Stomach (tissue), 9 donors: Measurements from ENCODE around the gene MICAL3. TPM values are rescaled to one million over a fixed set of nuclear protein-coding genes. Genes with fewer than 3 reads are reported as not detected.
A peak's percentile ranks its signal among the peaks of the same experiment; 100 is the strongest.

Experiments
- DNase-seq, 2 donors: peaks; one replicate each; pipeline versions ENCODE4 v3.0.0 to v3.0.0-alpha.2; 2013 to 2019
- H3K27ac ChIP-seq, 5 donors: fragments of 200-600 bp in 4 of 5; sonication (generic) in 4 of 5; one replicate each; pipeline ENCODE4 v1.5.1; 2013 to 2019; ENCODE audit warnings: mild to moderate bottlenecking in 1 of 5, moderate library complexity in 1 of 5
- H3K27me3 ChIP-seq, 3 donors: fragments of 200-600 bp; sonication (generic); one replicate each; pipeline ENCODE4 v1.5.1; 2017 to 2019; ENCODE audit warnings: mixed run types in 1 of 3
- H3K36me3 ChIP-seq, 4 donors: fragments of 200-600 bp; sonication (generic); 1 replicate in 3 of 4; 2 replicates in 1 of 4; pipeline ENCODE4 v1.5.1; 2016 to 2019
- H3K4me1 ChIP-seq, 4 donors: fragments of 200-600 bp; sonication (generic); one replicate each; pipeline ENCODE4 v1.5.1; 2016 to 2019
- H3K4me3 ChIP-seq, 4 donors: fragments of 200-600 bp; sonication (generic) in 3 of 4; one replicate each; pipeline ENCODE4 v1.5.1; 2016 to 2019; ENCODE audit warnings: mild to moderate bottlenecking in 1 of 4
- H3K9me3 ChIP-seq, 4 donors: fragments of 200-600 bp; sonication (generic); one replicate each; pipeline ENCODE4 v1.5.1; 2016 to 2019
- EP300 ChIP-seq: sonication (generic); formaldehyde crosslinking; IDR thresholded peaks from one replicate; pipeline ENCODE4 v1.6.1; 2017; ENCODE audit warnings: antibody characterized with exemption
- POLR2A ChIP-seq, 4 donors: fragments of 450-650 bp; IDR thresholded peaks; one replicate each; pipeline ENCODE4 v1.6.1; 2016; ENCODE audit warnings: antibody characterized with exemption in 4 of 4, control low read depth in 2 of 4, mild to moderate bottlenecking in 1 of 4, moderate library complexity in 1 of 4
- POLR2AphosphoS5 ChIP-seq, 3 donors: sonication (generic); formaldehyde crosslinking; IDR thresholded peaks; one replicate each; pipeline ENCODE4 v1.6.1; 2016; ENCODE audit warnings: antibody characterized with exemption in 3 of 3
- WGBS, 5 donors: extraction: QIAGEN DNeasy Blood & Tissue Kit in 3 of 5; methylation state at CpG; one replicate each; pipeline versions ENCODE4 v1.1.5 to v1.1.7; 2013 to 2018; 5-methylcytosine and 5-hydroxymethylcytosine counted together
- intact Hi-C: fragments of 100-400 bp; cut with DNase I; formaldehyde crosslinking; loops from one replicate; pipeline ENCODE4 v1.15.1; 2023; ENCODE audit warnings: low total_unique reads
- polyA plus RNA-seq, 3 donors: library from polyadenylated mRNA; stranded (reverse); fragments of 200-250 nt; gene quantifications; one replicate each; pipeline ENCODE4 v1.2.3, GENCODE V29; 2013
- total RNA-seq, 5 donors: library from RNA; depleted of rRNA; stranded (reverse); fragments of >200 nt; gene quantifications; one replicate each; pipeline versions ENCODE4 v1.1.0 to v1.2.3, GENCODE V29; 2014 to 2016
- TF ChIP-seq, protein P1 (sequence below), 7 experiments: fragments of 450-650 bp in 4 of 7; fragments of 200-600 bp in 3 of 7; sonication (generic) in 3 of 7; IDR thresholded peaks; one replicate each; pipeline ENCODE4 v1.5.1; 2016 to 2019; ENCODE audit warnings: antibody characterized with exemption in 7 of 7, control low read depth in 2 of 7, mild to moderate bottlenecking in 1 of 7
- donor health status: healthy with polysubstance abuse.
- donor health status: Bipolar disorder and iron deficiency.
- donor health status: healthy.

MICAL3 gene
- total and polyA plus RNA-seq, 8 donors, result 3.5 to 130 (median 24.0) TPM

- DNase-seq, result no peak
- Histone ChIP-seq H3K4me3 (no peak overlapping the region), H3K9me3 (no peaks in the 10 kb centered on the region), H3K27me3 (no peaks in the 10 kb centered on the region), H3K4me1 (peaks cover 0 to 22% (median 10%) of the 10 kb centered on the region in 4 donors), H3K27ac (peak overlapping the region in 2 of 5 donors; percentile 2 to 67), H3K36me3 (peaks cover 5 to 78% (median 67%) of the 10 kb centered on the region in 4 donors)
- TF ChIP-seq, protein P1, sequence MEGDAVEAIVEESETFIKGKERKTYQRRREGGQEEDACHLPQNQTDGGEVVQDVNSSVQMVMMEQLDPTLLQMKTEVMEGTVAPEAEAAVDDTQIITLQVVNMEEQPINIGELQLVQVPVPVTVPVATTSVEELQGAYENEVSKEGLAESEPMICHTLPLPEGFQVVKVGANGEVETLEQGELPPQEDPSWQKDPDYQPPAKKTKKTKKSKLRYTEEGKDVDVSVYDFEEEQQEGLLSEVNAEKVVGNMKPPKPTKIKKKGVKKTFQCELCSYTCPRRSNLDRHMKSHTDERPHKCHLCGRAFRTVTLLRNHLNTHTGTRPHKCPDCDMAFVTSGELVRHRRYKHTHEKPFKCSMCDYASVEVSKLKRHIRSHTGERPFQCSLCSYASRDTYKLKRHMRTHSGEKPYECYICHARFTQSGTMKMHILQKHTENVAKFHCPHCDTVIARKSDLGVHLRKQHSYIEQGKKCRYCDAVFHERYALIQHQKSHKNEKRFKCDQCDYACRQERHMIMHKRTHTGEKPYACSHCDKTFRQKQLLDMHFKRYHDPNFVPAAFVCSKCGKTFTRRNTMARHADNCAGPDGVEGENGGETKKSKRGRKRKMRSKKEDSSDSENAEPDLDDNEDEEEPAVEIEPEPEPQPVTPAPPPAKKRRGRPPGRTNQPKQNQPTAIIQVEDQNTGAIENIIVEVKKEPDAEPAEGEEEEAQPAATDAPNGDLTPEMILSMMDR (IDR thresholded peaks at IDR 0.05), result no peak
- no peak for TF ChIP-seq EP300
- no peak for TF ChIP-seq POLR2A (IDR thresholded peaks at IDR 0.05)
- TF ChIP-seq POLR2AphosphoS5 (IDR thresholded peaks at IDR 0.05), result no peak
- WGBS, 5 donors, result 87 to 98% (median 94%) methylated on average over 8 of the region's 8 CpGs
- intact Hi-C loops, result no loop called here
Observed at GRCh38 chr22:17902960-17903359, 121.4 kb downstream of the MICAL3 start.

GRCh38 chr22:17898375-17898774 is 126.0 kb downstream of the MICAL3 start:
- intact Hi-C loops, result no loop called here

DNA sequence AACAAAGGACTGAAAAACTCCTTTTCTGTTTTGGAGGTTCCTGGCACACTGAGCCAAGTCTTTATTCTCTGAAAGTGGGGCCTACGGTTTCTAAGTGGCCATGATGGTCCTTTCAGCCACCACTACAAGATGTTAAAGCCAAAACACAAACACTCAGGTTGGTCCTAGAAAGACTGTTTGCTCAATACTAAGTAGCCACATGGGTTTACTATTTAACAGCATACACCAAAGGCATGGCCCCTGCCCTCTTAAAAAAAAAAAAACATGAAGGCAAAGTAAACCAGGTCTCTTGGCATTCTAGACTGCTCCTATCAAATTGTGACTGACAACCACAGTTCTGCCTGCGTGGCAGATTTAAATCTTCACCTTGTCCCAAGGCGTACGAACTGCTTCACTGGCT is 126.5 kb downstream of the MICAL3 start:
- H3K9me3 ChIP-seq, result no peaks in the 10 kb centered on the region

More at GRCh38 chr22:17898375-17898774, 126.0 kb downstream of the MICAL3 start:
- Histone ChIP-seq H3K4me1 (peaks cover 0 to 23% (median 15%) of the 10 kb centered on the region in 4 donors), H3K27me3 (no peaks in the 10 kb centered on the region), H3K9me3 (no peaks in the 10 kb centered on the region), H3K4me3 (no peak overlapping the region), H3K27ac (no peak overlapping the region), H3K36me3 (peaks cover 5 to 79% (median 69%) of the 10 kb centered on the region in 4 donors)
- no peak for DNase-seq
- TF ChIP-seq, protein P1 (IDR thresholded peaks at IDR 0.05), result no peak
- no peak for TF ChIP-seq POLR2A (IDR thresholded peaks at IDR 0.05)
- TF ChIP-seq POLR2AphosphoS5 (IDR thresholded peaks at IDR 0.05), result no peak
- TF ChIP-seq EP300, result no peak
- 73 to 93% (median 85%) methylated on average over 8 of the region's 8 CpGs for WGBS, 5 donors

DNA sequence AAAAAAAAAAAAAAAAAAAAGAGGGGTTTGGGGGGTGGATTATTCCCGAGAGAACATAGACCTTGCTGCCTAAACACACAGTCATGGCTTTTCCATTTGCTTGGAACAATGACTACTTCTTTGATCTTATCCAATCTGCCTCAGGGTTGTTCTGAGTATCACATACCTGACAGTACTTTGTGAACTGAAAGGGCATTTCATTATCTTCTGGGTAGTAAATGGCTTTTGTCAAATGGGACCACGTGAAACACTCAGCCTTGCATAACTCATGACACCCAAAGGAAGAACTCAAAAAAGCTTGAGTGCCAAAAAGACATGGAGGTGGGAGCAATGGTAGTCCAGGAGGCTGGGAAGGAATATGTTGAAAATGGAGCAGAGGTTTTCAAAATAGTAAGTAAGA is 126.9 kb downstream of the MICAL3 start:
- H3K4me3 ChIP-seq, result no peak overlapping the region
- WGBS, 5 donors, result 56 to 69% (median 57%) methylated on average over 2 of the region's 2 CpGs
- DNase-seq, result no peak
- peaks cover 5 to 86% (median 77%) of the 10 kb centered on the region in 4 donors for H3K36me3 ChIP-seq
- H3K27me3 ChIP-seq, result no peaks in the 10 kb centered on the region
- H3K4me1 ChIP-seq, result peaks cover 0 to 19% (median 13%) of the 10 kb centered on the region in 4 donors
- intact Hi-C loops, result no loop called here
- peak overlapping the region in 1 of 5 donors; percentile 67 for H3K27ac ChIP-seq
- no peaks in the 10 kb centered on the region for H3K9me3 ChIP-seq
- TF ChIP-seq POLR2A (IDR thresholded peaks at IDR 0.05) (no peak), POLR2AphosphoS5 (IDR thresholded peaks at IDR 0.05) (no peak), EP300 (no peak)
- TF ChIP-seq, protein P1 (IDR thresholded peaks at IDR 0.05), result no peak

More for the DNA sequence above, 126.5 kb downstream of the MICAL3 start:
- H3K4me1 ChIP-seq, result peaks cover 0 to 19% (median 13%) of the 10 kb centered on the region in 4 donors
- TF ChIP-seq POLR2A (IDR thresholded peaks at IDR 0.05) (no peak), POLR2AphosphoS5 (IDR thresholded peaks at IDR 0.05) (no peak), EP300 (no peak)
- TF ChIP-seq, protein P1 (IDR thresholded peaks at IDR 0.05), result no peak
- no peaks in the 10 kb centered on the region for H3K27me3 ChIP-seq
- peaks cover 5 to 83% (median 74%) of the 10 kb centered on the region in 4 donors for H3K36me3 ChIP-seq
- WGBS, 5 donors, result 31 to 67% (median 55%) methylated on average over 4 of the region's 4 CpGs
- H3K27ac ChIP-seq, result peak overlapping the region in 1 of 5 donors; percentile 67
- DNase-seq, result no peak
- no peak overlapping the region for H3K4me3 ChIP-seq
- intact Hi-C loops, result no loop called here
